PC-3 (cell line): ENCODE data around the gene TSHZ2. TPM values are rescaled to one million over a fixed set of nuclear protein-coding genes. Genes with fewer than 3 reads are reported as not detected.

Source experiments
- ATAC-seq: fragments of 200-7000 bp; cut with Tn5 transposase; 2 replicates; pipeline ENCODE4 v1.9.1; 2020; ENCODE audit warnings: mild to moderate bottlenecking, moderate library complexity
- BruUV-seq: library from RNA; stranded (reverse); fragments of 400-500 nt; replicated peaks from 2 replicates; lab custom pipeline; 2021; lab: Mats Ljungman, UMichigan
- CTCF ChIA-PET: fragments of 300-600 bp; sonication (Branson Sonifier 250); formaldehyde crosslinking; loops from one replicate; lab custom pipeline; 2022; ENCODE audit warnings: antibody characterized with exemption; lab: Charles Lee
- POLR2A ChIA-PET: fragments of 300-600 bp; sonication (Branson Sonifier 250); formaldehyde crosslinking; loops from one replicate; lab custom pipeline; 2022; ENCODE audit warnings: antibody characterized with exemption; ENCODE audit not compliant: unreplicated experiment; lab: Charles Lee
- DNase-seq: peaks from one replicate; pipeline ENCODE4 v3.0.0-alpha.2; 2015
- H2AFZ ChIP-seq: fragments of 300-600 bp; sonication (generic); 2 replicates; pipeline ENCODE4 v1.6.0; 2016; ENCODE audit warnings: antibody characterized with exemption, low read length
- H3F3A ChIP-seq: fragments of 300-600 bp; sonication (generic); one replicate; pipeline ENCODE4 v1.6.0; 2017; ENCODE audit warnings: antibody characterized with exemption, low read length, control low read depth, mild to moderate bottlenecking; ENCODE audit not compliant: unreplicated experiment
- H3K27ac ChIP-seq: fragments of 300-600 bp; sonication (generic); 2 replicates; pipeline ENCODE4 v1.5.1; 2016; ENCODE audit warnings: mild to moderate bottlenecking, low read length
- H3K27me3 ChIP-seq: fragments of 300-600 bp; sonication (generic); 2 replicates; pipeline ENCODE4 v1.6.1; 2016; ENCODE audit warnings: low read length, mixed read lengths
- H3K36me3 ChIP-seq: fragments of 300-600 bp; sonication (generic); 2 replicates; pipeline ENCODE4 v1.6.1; 2016; ENCODE audit warnings: low read depth, mixed run types, low read length, mixed read lengths
- H3K4me1 ChIP-seq: fragments of 300-600 bp; sonication (generic); 2 replicates; pipeline ENCODE4 v1.5.1; 2016; ENCODE audit warnings: low read length; ENCODE audit not compliant: insufficient read depth
- H3K4me2 ChIP-seq: fragments of 300-600 bp; sonication (generic); 2 replicates; pipeline ENCODE4 v1.6.0; 2016; ENCODE audit warnings: low read length
- H3K4me3 ChIP-seq: fragments of 300-600 bp; sonication (generic); 2 replicates; pipeline ENCODE4 v1.5.1; 2016; ENCODE audit warnings: mild to moderate bottlenecking, low read length, mixed read lengths
- H3K79me2 ChIP-seq: fragments of 300-600 bp; sonication (generic); 2 replicates; pipeline ENCODE4 v1.6.1; 2017; ENCODE audit warnings: low read length, mixed read lengths
- H3K9ac ChIP-seq: fragments of 300-600 bp; sonication (generic); 2 replicates; pipeline ENCODE4 v1.6.0; 2016; ENCODE audit warnings: mild to moderate bottlenecking, low read length
- H3K9me2 ChIP-seq: fragments of 300-600 bp; sonication (generic); replicated peaks from 2 replicates; pipeline ENCODE4 v1.6.1; 2016; ENCODE audit warnings: mixed run types, low read length, mixed read lengths
- H3K9me3 ChIP-seq: fragments of 300-600 bp; sonication (generic); 2 replicates; pipeline ENCODE4 v1.6.1; 2016; ENCODE audit warnings: low read length, mixed read lengths
- H4K20me1 ChIP-seq: fragments of 300-600 bp; sonication (generic); 2 replicates; pipeline ENCODE4 v1.6.1; 2016; ENCODE audit warnings: low read length, mixed read lengths
- CTCF ChIP-seq: fragments of 300-600 bp; sonication (generic); conservative IDR thresholded peaks from 2 replicates; pipeline ENCODE4 v1.5.1; 2017; ENCODE audit warnings: antibody characterized with exemption, low read depth, mild to moderate bottlenecking, low read length
- EZH2 ChIP-seq: fragments of 300-600 bp; sonication (generic); IDR thresholded peaks from one replicate; pipeline ENCODE4 v1.6.1; 2017; ENCODE audit warnings: antibody characterized with exemption, mild to moderate bottlenecking, low read length; ENCODE audit not compliant: unreplicated experiment
- EZH2phosphoT487 ChIP-seq: fragments of 300-600 bp; sonication (generic); IDR thresholded peaks from 2 replicates; pipeline ENCODE4 v1.6.1; 2018; ENCODE audit warnings: mild to moderate bottlenecking, antibody characterized with exemption, low read length, borderline replicate concordance
- intact Hi-C: fragments of 100-400 bp; cut with micrococcal nuclease; formaldehyde crosslinking; loops from 2 replicates; pipeline ENCODE4 v1.9.0; 2023
- total RNA-seq: library from RNA; depleted of rRNA; stranded (reverse); fragments of >200 nt; gene quantifications from 2 replicates; pipeline ENCODE4 v1.2.3, GENCODE V29; 2014

TSHZ2 gene
- total RNA-seq, 1 experiment from 2014 or later = not detected

GRCh38 chr20:53032046-53032445, 59.9 kb downstream of the TSHZ2 start:
- TF ChIP-seq EZH2 (no peak), EZH2phosphoT487 (no peak), CTCF (no peak)
- DNase-seq = no peak
- no peak overlapping the region for H3K27ac ChIP-seq

GRCh38 chr20:53032478-53032932, 60.3 kb downstream of the TSHZ2 start:
- Histone ChIP-seq H3K27ac (no peak overlapping the region), H3K4me1 (no peaks in the 10 kb centered on the region), H3K9me2 (no peaks in the 10 kb centered on the region), H2AFZ (no peak overlapping the region), H3K9me3 (no peaks in the 10 kb centered on the region), H3K4me3 (no peak overlapping the region), H3K4me2 (no peak overlapping the region), H3K79me2 (no peaks in the 10 kb centered on the region), H3F3A (no peaks in the 10 kb centered on the region), H3K27me3 (peaks cover 59% of the 10 kb centered on the region), H4K20me1 (no peaks in the 10 kb centered on the region), H3K9ac (no peak overlapping the region), H3K36me3 (no peaks in the 10 kb centered on the region)
- ChIA-PET POLR2A (no interaction called here), CTCF (no interaction called here)
- BruUV-seq = no TSS peak
- TF ChIP-seq CTCF = no peak
- TF ChIP-seq EZH2phosphoT487 = no peak
- TF ChIP-seq EZH2 = no peak
- no peak for DNase-seq
- ATAC-seq = no peak
- intact Hi-C loops = no loop called here

More at GRCh38 chr20:53032046-53032445, 59.9 kb downstream of the TSHZ2 start:
- CTCF ChIA-PET = no interaction called here
- ATAC-seq = no peak
- no TSS peak for BruUV-seq
- Histone ChIP-seq H3K36me3 (no peaks in the 10 kb centered on the region), H3K27me3 (peaks cover 55% of the 10 kb centered on the region), H3K4me1 (no peaks in the 10 kb centered on the region), H3K79me2 (no peaks in the 10 kb centered on the region), H2AFZ (no peak overlapping the region), H3F3A (no peaks in the 10 kb centered on the region), H3K4me3 (no peak overlapping the region), H3K9me3 (no peaks in the 10 kb centered on the region), H4K20me1 (no peaks in the 10 kb centered on the region), H3K4me2 (no peak overlapping the region), H3K9ac (no peak overlapping the region), H3K9me2 (no peaks in the 10 kb centered on the region)
- intact Hi-C loops = no loop called here
- POLR2A ChIA-PET = no interaction called here

DNA sequence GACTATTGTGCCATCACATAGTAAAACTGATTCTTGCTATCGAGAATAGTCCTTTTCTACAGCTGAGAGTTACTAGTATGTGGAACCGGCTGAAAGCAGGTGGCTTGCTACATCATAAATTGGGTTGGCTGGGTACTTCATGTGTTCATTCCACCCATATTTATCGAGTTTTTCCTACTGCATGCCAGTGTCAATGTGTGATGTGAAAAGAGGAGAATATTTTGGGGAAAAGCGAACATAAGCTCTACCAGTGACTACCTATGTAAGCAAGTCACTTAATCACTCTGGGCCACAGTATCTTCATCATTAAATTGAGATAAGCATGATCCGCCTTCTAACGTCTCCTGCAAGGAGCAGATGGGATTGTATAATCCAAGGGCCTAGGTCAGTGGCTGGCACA, 61.0 kb downstream of the TSHZ2 start:
- ChIA-PET POLR2A (no interaction called here), CTCF (no interaction called here)
- Histone ChIP-seq H3K9me2 (no peaks in the 10 kb centered on the region), H3K9ac (no peak overlapping the region), H3K27ac (no peak overlapping the region), H2AFZ (no peak overlapping the region), H4K20me1 (no peaks in the 10 kb centered on the region), H3K27me3 (peaks cover 57% of the 10 kb centered on the region), H3K4me2 (no peak overlapping the region), H3K9me3 (no peaks in the 10 kb centered on the region), H3F3A (no peaks in the 10 kb centered on the region), H3K4me3 (no peak overlapping the region), H3K36me3 (no peaks in the 10 kb centered on the region), H3K4me1 (no peaks in the 10 kb centered on the region), H3K79me2 (no peaks in the 10 kb centered on the region)
- TF ChIP-seq CTCF (no peak), EZH2 (no peak), EZH2phosphoT487 (no peak)
- BruUV-seq = no TSS peak
- intact Hi-C loops = no loop called here
- DNase-seq = no peak
- ATAC-seq = no peak
